NCI-H510A (cell line): Measurements from ENCODE around the gene RAC3.
"Not testable (repeated sequence)": the region's sequence is repeated elsewhere in the genome, so short reads cannot be mapped to it uniquely, and the experiment has no call there.

Experiments used
- DNase-seq: peaks from one replicate; lab custom pipeline; 2025; lab: John Stamatoyannopoulos, UW

Gene RAC3

GRCh38 chr17:82024859-82025258 is 6.6 kb upstream of the RAC3 start:
- no peak for DNase-seq

GRCh38 chr17:82025401-82026107 is 5.9 kb upstream of the RAC3 start:
- no peak for DNase-seq

GRCh38 chr17:82028246-82028645 is 3.2 kb upstream of the RAC3 start:
- DNase-seq, result no peak

- DNase-seq, result no peak
Observed at GRCh38 chr17:82028966-82029365, 2.5 kb upstream of the RAC3 start.

GRCh38 chr17:82029391-82029790 is 2.1 kb upstream of the RAC3 start:
- DNase-seq, result no peak

GRCh38 chr17:82029990-82030469 is 1.4 kb upstream of the RAC3 start:
- no peak for DNase-seq

GRCh38 chr17:82030470-82031302 is 792 bp upstream of the RAC3 start:
- peak; percentile 68 for DNase-seq

- DNase-seq, result peak; percentile 67
Observed at GRCh38 chr17:82031885-82032627, 578 bp downstream of the RAC3 start.

GRCh38 chr17:82033359-82034085 is 2.0 kb downstream of the RAC3 start:
- DNase-seq, result no peak

- no peak for DNase-seq
Observed at GRCh38 chr17:82034371-82035011, 3.0 kb downstream of the RAC3 start.

GRCh38 chr17:82035488-82035887 is 4.0 kb downstream of the RAC3 start:
- no peak for DNase-seq

GRCh38 chr17:82035956-82036633 is 4.6 kb downstream of the RAC3 start:
- no peak for DNase-seq

- no peak for DNase-seq
Observed at GRCh38 chr17:82036634-82037091, 5.2 kb downstream of the RAC3 start.

- peak; percentile 96 for DNase-seq
Observed at GRCh38 chr17:82037092-82037888, 5.8 kb downstream of the RAC3 start, which contains the start of gene DCXR. DCXR (minus strand) TSS chr17:82037697; CDS start chr17:82037682, 15 bp downstream.

- DNase-seq, result no peak
Observed at GRCh38 chr17:82037889-82038195, 6.4 kb downstream of the RAC3 start.

- not testable (repeated sequence) for DNase-seq
Observed at GRCh38 chr17:82038796-82039409, 7.4 kb downstream of the RAC3 start.

GRCh38 chr17:82039695-82040299 is 8.3 kb downstream of the RAC3 start:
- DNase-seq, result no peak

GRCh38 chr17:82041144-82041814 is 9.8 kb downstream of the RAC3 start:
- DNase-seq, result no peak
